GM21423 (cell line): ENCODE results near the gene DCTN2.
"Not testable (repeated sequence)": the region's sequence is repeated elsewhere in the genome, so short reads cannot be mapped to it uniquely, and the experiment has no call there.

Experiments used
- ATAC-seq: cut with Tn5 transposase; IDR thresholded peaks from one replicate; pipeline ENCODE4 v1.9.1; 2021; ENCODE audit warnings: mild to moderate bottlenecking, moderate library complexity; ENCODE audit not compliant: unreplicated experiment

Gene DCTN2

GRCh38 chr12:57517187-57517586 lies 29.8 kb downstream of the DCTN2 start:
- no peak for ATAC-seq

DNA sequence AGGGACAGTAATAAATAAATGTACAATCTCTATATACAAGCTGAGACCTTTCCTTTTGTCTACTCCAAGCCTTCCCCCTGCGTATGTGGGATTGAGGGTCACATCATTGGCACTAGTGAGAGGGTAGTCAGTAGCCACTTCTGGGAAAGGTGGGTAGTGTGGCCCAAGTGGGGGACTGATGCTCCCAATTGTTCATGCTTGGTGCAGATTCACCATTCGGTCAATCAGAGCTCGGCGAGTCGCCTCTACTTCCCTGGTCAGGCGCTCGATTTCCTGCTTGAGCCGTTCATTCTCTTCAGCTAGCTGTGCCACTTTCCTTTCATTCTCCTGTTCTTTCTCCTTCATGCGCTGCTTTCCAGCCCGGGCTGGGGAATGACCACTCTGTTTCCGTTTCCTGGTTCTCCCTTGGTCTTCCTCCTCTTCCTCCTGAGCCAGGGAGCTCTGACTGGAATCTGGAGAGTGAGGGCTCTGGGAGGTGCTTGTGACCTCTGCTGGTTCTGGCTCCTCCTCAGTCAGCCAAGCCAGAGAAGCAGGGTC lies 30.3 kb downstream of the DCTN2 start:
- ATAC-seq: no peak

DNA sequence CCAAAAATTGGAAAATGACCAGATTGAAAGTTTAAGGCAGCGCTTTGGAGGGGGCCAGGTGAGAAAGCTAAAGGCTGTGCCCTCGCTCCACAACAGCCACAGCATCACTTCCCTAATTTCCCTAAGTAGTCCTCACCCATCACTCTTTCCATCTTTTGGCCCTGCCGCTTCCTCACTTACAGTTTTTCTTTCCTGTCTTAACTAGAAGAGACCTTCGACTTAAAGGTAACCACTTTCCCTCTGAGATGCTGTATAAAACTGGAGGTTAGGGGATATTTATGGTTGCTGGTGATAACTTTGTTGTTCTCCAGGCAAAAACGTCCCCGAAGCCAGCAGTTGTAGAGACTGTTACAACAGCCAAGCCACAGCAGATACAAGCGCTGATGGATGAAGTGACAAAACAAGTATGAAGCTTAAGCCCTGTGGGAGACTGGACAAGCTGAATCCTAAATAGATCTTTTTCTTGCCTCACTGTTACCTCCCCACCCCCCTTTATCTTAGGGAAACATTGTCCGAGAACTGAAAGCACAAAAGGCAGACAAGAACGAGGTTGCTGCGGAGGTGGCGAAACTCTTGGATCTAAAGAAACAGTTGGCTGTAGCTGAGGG lies 31.0 kb downstream of the DCTN2 start:
- ATAC-seq: no peak

DNA sequence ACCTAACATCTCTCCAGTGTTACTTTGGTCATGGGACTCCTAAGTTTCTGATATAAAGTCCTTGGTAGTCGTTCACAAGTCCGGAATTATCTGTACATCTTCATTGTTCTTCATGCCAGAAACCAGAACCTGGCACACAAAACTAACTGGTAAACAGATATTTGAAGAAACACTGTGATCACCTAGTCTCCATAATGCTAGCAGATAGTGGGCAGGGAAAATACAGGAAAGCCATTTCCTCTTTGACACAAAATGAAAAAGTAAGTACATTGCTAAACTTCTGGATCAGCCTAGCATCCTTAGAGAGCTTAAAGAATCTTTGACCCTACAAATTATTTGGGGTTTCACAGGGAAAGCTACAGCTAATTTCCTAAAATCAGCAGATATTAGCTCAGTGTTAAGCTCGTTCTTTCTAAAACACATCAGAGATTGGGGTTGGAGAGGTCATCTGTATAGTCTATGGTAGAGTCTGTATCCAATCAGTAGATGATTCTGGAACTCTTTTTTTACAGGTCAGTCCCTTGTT lies 31.5 kb downstream of the DCTN2 start:
- ATAC-seq: no peak

- ATAC-seq: no peak
These were observed 32.1 kb downstream of the DCTN2 start for GRCh38 chr12:57514720-57515407.

GRCh38 chr12:57514246-57514645 lies 32.7 kb downstream of the DCTN2 start:
- not testable (repeated sequence) for ATAC-seq

GRCh38 chr12:57513677-57514076 lies 33.3 kb downstream of the DCTN2 start:
- not testable (repeated sequence) for ATAC-seq

GRCh38 chr12:57513266-57513665 lies 33.7 kb downstream of the DCTN2 start:
- no peak for ATAC-seq

GRCh38 chr12:57512665-57513064 lies 34.3 kb downstream of the DCTN2 start:
- ATAC-seq: no peak

- ATAC-seq: no peak
These were observed 35.2 kb downstream of the DCTN2 start for GRCh38 chr12:57511588-57512325.

DNA sequence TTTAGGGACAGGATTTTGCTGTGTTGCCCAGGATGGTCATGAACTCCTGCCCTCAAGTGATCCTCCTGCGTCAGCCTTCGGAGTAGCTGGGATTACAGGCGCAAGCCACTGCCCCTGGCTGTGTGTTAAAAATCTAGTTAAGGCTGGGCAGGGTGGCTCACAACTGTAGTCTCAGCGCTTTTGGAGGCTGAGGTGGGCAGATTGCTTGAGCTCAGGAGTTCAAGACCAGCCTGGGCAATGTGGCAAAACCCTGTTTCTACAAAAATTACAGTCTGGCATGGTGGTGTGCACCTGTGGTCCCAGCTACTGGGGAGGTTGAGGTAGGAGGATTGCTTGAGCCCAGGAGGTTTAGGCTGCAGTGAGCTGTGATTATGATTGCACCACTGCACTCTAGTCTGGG lies 35.8 kb downstream of the DCTN2 start:
- no peak for ATAC-seq

DNA sequence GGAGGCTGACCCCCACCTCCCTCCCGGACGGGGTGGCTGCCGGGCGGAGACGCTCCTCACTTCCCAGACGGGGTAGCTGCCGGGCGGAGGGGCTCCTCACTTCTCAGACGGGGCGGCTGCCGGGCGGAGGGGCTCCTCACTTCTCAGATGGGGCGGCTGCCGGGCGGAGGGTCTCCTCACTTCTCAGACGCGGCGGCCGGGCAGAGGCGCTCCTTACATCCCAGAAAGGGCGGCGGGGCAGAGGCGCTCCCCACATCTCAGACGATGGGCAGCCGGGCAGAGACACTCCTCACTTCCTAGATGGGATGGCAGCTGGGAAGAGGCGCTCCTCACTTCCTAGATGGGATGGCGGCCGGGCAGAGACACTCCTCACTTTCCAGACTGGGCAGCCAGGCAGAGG lies 39.2 kb downstream of the DCTN2 start:
- ATAC-seq: not testable (repeated sequence)

DNA sequence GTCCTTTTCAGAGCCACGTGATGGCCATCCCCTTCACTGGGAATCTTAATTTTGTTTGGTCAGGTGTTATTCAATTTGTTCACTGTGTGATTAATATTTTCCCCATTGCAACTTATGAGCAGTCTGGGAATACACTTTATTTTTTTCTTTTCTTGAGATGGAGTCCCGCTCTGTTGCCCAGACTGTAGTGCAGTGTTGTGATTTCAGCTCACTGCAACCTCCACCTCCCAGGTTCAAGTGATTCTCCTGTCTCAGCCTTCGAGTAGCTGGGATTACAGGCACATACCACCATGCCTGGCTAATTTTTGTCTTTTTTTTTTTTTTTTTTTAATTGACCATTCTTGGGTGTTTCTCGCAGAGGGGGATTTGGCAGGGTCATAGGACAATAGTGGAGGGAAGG lies 40.5 kb downstream of the DCTN2 start:
- ATAC-seq: not testable (repeated sequence)

GRCh38 chr12:57502311-57502969 lies 44.6 kb downstream of the DCTN2 start:
- not testable (repeated sequence) for ATAC-seq

GRCh38 chr12:57500213-57500612 lies 46.8 kb downstream of the DCTN2 start:
- ATAC-seq: no peak

GRCh38 chr12:57498571-57498970 lies 48.4 kb downstream of the DCTN2 start:
- ATAC-seq: no peak

DNA sequence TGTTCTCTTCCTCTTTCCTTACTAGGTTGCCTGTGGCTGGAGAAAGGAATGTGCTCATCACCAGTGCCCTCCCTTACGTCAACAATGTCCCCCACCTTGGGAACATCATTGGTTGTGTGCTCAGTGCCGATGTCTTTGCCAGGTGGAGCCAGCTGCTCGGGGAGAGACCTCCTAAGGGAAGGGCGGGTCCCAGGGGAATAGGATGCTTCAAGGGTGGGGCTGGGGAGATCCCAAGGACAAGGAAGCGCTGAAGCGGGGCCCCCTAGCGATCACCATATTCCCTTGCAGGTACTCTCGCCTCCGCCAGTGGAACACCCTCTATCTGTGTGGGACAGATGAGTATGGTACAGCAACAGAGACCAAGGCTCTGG lies 48.9 kb downstream of the DCTN2 start:
- ATAC-seq: no peak

GRCh38 chr12:57497223-57498131 lies 49.5 kb downstream of the DCTN2 start:
- no peak for ATAC-seq

DNA sequence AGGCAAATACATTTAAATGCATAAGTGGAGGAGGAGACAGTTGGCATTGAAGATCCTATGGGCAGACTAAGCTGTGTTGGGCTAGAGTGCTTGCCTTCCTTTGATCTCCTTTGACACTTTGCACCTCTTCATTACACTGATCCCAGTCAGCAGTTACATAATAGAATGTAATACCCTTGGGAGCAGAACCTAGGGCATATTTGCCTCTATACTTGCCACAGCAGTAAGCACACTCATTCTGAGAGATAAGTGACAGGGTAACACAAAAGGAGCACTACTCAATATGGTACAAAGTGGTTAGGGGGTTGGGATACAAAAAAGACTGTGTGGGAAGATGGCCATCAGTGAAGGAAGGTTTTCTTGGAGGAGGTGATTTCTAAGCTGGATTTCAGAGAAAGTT lies 50.2 kb downstream of the DCTN2 start:
- no peak for ATAC-seq
